HEK293T (cell line): Measurements from ENCODE around the gene HS1BP3.

ENCODE experiments used
- CTCF ChIA-PET: fragments of 350-600 bp; formaldehyde crosslinking; extraction: SDS; loops from one replicate; lab custom pipeline; 2021; ENCODE audit warnings: antibody characterized with exemption, inconsistent platforms; lab: Yijun Ruan, JAX
- POLR2A ChIA-PET: fragments of 350-600 bp; formaldehyde crosslinking; extraction: SDS; loops from one replicate; lab custom pipeline; 2020; ENCODE audit warnings: antibody characterized with exemption, inconsistent platforms; lab: Yijun Ruan, JAX
- DNase-seq: peaks from one replicate; pipeline ENCODE4 v3.0.0; 2012; ENCODE audit warnings: mixed read lengths; ENCODE audit errors: extremely low spot score
- ARNT ChIP-seq: fragments of 450-650 bp; IDR thresholded peaks from 2 replicates; pipeline ENCODE4 v1.6.1; 2017; ENCODE audit warnings: mild to moderate bottlenecking
- BHLHE40 ChIP-seq: fragments of 450-650 bp; IDR thresholded peaks from 2 replicates; pipeline ENCODE4 v1.6.1; 2016; ENCODE audit warnings: mild to moderate bottlenecking, moderate library complexity, borderline replicate concordance
- CTBP1 ChIP-seq: fragments of 450-650 bp; IDR thresholded peaks from 2 replicates; pipeline ENCODE4 v1.6.1; 2016; ENCODE audit warnings: borderline replicate concordance
- ELF4 ChIP-seq: fragments of 450-650 bp; IDR thresholded peaks from 2 replicates; pipeline ENCODE4 v1.6.1; 2017; ENCODE audit warnings: antibody characterized with exemption
- FOXA1 ChIP-seq: fragments of 450-650 bp; IDR thresholded peaks from 2 replicates; pipeline ENCODE4 v1.6.1; 2016; ENCODE audit warnings: mild to moderate bottlenecking
- FOXK2 ChIP-seq: fragments of 450-650 bp; IDR thresholded peaks from 2 replicates; pipeline ENCODE4 v1.6.1; 2016; ENCODE audit warnings: mild to moderate bottlenecking
- FOXM1 ChIP-seq: fragments of 450-650 bp; IDR thresholded peaks from 2 replicates; pipeline ENCODE4 v1.6.1; 2017; ENCODE audit warnings: mild to moderate bottlenecking, borderline replicate concordance
- HDGF ChIP-seq: fragments of 450-650 bp; IDR thresholded peaks from 2 replicates; pipeline ENCODE4 v1.6.1; 2017; ENCODE audit warnings: antibody characterized with exemption, borderline replicate concordance
- L3MBTL2 ChIP-seq: fragments of 450-650 bp; conservative IDR thresholded peaks from 2 replicates; pipeline ENCODE4 v1.6.1; 2016; ENCODE audit warnings: mild to moderate bottlenecking
- LEF1 ChIP-seq: fragments of 450-650 bp; IDR thresholded peaks from 2 replicates; pipeline ENCODE4 v1.6.1; 2017; ENCODE audit warnings: mild to moderate bottlenecking, borderline replicate concordance
- NFRKB ChIP-seq: fragments of 450-650 bp; IDR thresholded peaks from 2 replicates; pipeline ENCODE4 v1.6.1; 2016; ENCODE audit warnings: mild to moderate bottlenecking, moderate library complexity
- PKNOX1 ChIP-seq: fragments of 450-650 bp; IDR thresholded peaks from 2 replicates; pipeline ENCODE4 v1.6.1; 2016
- SP1 ChIP-seq: fragments of 450-650 bp; IDR thresholded peaks from 2 replicates; pipeline ENCODE4 v1.6.1; 2017
- SUZ12 ChIP-seq: fragments of 450-650 bp; IDR thresholded peaks from 2 replicates; pipeline ENCODE4 v1.6.1; 2016; ENCODE audit warnings: mild to moderate bottlenecking
- TARDBP ChIP-seq: fragments of 450-650 bp; IDR thresholded peaks from 2 replicates; pipeline ENCODE4 v1.6.1; 2016
- ZNF384 ChIP-seq: fragments of 450-650 bp; IDR thresholded peaks from 2 replicates; pipeline ENCODE4 v1.6.1; 2016

HS1BP3 gene

GRCh38 chr2:20611077-20611843 lies 39.6 kb downstream of the HS1BP3 start:
- TF ChIP-seq CTBP1, result no peak
- no peak for TF ChIP-seq NFRKB
- ChIA-PET POLR2A (interaction anchor here (0.7 kb wide), 1 partner anchor 164 kb away, joined by 4 read pairs; the partner anchor contains the start of gene RHOB), CTCF (no interaction called here)
- DNase-seq, result no peak

GRCh38 chr2:20609995-20610357 lies 40.9 kb downstream of the HS1BP3 start:
- DNase-seq, result no peak
- CTCF ChIA-PET, result no interaction called here
- no peak for TF ChIP-seq FOXM1
- TF ChIP-seq FOXK2, result no peak
- no peak for TF ChIP-seq ELF4
- no peak for TF ChIP-seq TARDBP
- no peak for TF ChIP-seq L3MBTL2
- TF ChIP-seq PKNOX1, result no peak
- TF ChIP-seq CTBP1, result no peak
- TF ChIP-seq BHLHE40, result no peak
- no peak for TF ChIP-seq NFRKB
- TF ChIP-seq SUZ12, result no peak
- TF ChIP-seq SP1, result no peak
- no peak for TF ChIP-seq ARNT
- no peak for TF ChIP-seq ZNF384
- no peak for TF ChIP-seq FOXA1
- TF ChIP-seq LEF1, result no peak
- no peak for TF ChIP-seq HDGF
- POLR2A ChIA-PET, result no interaction called here

- ChIA-PET CTCF (interaction anchor here (1.0 kb wide), 1 partner anchor 38 kb away, joined by 3 read pairs; no protein-coding TSS in a partner anchor), POLR2A (interaction anchor here (1.5 kb wide), 1 partner anchor 163 kb away, joined by 3 read pairs; the partner anchor contains the start of gene RHOB)
- TF ChIP-seq ZNF384 (no peak), FOXM1 (no peak), NFRKB (no peak), HDGF (no peak), FOXA1 (no peak), BHLHE40 (no peak), CTBP1 (no peak), SUZ12 (no peak), LEF1 (no peak), L3MBTL2 (no peak), ARNT (no peak), TARDBP (no peak), PKNOX1 (no peak), FOXK2 (no peak), SP1 (no peak)
- no peak for DNase-seq
Measured at GRCh38 chr2:20609349-20609994, 41.4 kb downstream of the HS1BP3 start.

GRCh38 chr2:20608666-20609348 lies 42.1 kb downstream of the HS1BP3 start:
- ChIA-PET POLR2A (interaction anchor here (1.5 kb wide), 1 partner anchor 162 kb away, joined by 3 read pairs; the partner anchor contains the start of gene RHOB), CTCF (interaction anchor here (1.0 kb wide), 1 partner anchor 38 kb away, joined by 3 read pairs; no protein-coding TSS in a partner anchor)
- TF ChIP-seq FOXM1 (no peak), BHLHE40 (no peak)
- no peak for DNase-seq

GRCh38 chr2:20607446-20607845 lies 43.5 kb downstream of the HS1BP3 start:
- no peak for DNase-seq
- CTCF ChIA-PET, result no interaction called here
- TF ChIP-seq FOXK2, result no peak
- no peak for TF ChIP-seq LEF1
- TF ChIP-seq SP1, result no peak
- no peak for TF ChIP-seq HDGF
- TF ChIP-seq ARNT, result no peak
- TF ChIP-seq L3MBTL2, result no peak
- no peak for TF ChIP-seq ELF4
- TF ChIP-seq CTBP1, result no peak
- POLR2A ChIA-PET, result no interaction called here

GRCh38 chr2:20606198-20606597 lies 44.7 kb downstream of the HS1BP3 start:
- no peak for DNase-seq
- CTCF ChIA-PET, result interaction anchor here (0.7 kb wide), 1 partner anchor 73 kb away, joined by 3 read pairs; no protein-coding TSS in a partner anchor
- POLR2A ChIA-PET, result interaction anchor here (3.5 kb wide), 1 partner anchor 159 kb away, joined by 16 read pairs; the partner anchor contains the start of gene RHOB
- TF ChIP-seq TARDBP (no peak), FOXM1 (no peak), ARNT (no peak), ELF4 (no peak), SP1 (no peak), FOXK2 (no peak), BHLHE40 (no peak), FOXA1 (no peak)
